HT1080 (cell line): ENCODE data around the gene MB. TPM values are rescaled to one million over a fixed set of nuclear protein-coding genes. Genes with fewer than 3 reads are reported as not detected.

Source experiments
- DNase-seq: peaks from one replicate; pipeline ENCODE4 v3.0.0-alpha.2; 2015; ENCODE audit warnings: low read depth
- total RNA-seq: library from RNA; depleted of rRNA; stranded (reverse); fragments of >200 nt; shearing (Covaris generic); gene quantifications from 2 replicates; pipeline ENCODE4 v1.2.3, GENCODE V29; 2014

MB gene
- total RNA-seq, 1 experiment from 2014 or later, result not detected

- no peak for DNase-seq
These were observed 1.5 kb upstream of the MB start for GRCh38 chr22:35618427-35619223.

GRCh38 chr22:35616043-35616442 lies 1.1 kb downstream of the MB start:
- no peak for DNase-seq

- no peak for DNase-seq
These were observed 2.0 kb downstream of the MB start for GRCh38 chr22:35615156-35615555.

- no peak for DNase-seq
These were observed 2.7 kb downstream of the MB start for GRCh38 chr22:35614404-35614803.

- DNase-seq, result no peak
These were observed 4.2 kb downstream of the MB start for GRCh38 chr22:35612903-35613302.

GRCh38 chr22:35611891-35612576 lies 5.1 kb downstream of the MB start:
- DNase-seq, result no peak

- no peak for DNase-seq
These were observed 5.8 kb downstream of the MB start for GRCh38 chr22:35611200-35611890.

- DNase-seq, result no peak
These were observed 6.4 kb downstream of the MB start for GRCh38 chr22:35610741-35611140.

- no peak for DNase-seq
These were observed 7.4 kb downstream of the MB start for GRCh38 chr22:35609761-35610160.

- DNase-seq, result no peak
These were observed 7.9 kb downstream of the MB start for GRCh38 chr22:35609261-35609660.

GRCh38 chr22:35608088-35608487 lies 9.0 kb downstream of the MB start:
- no peak for DNase-seq

- DNase-seq, result no peak
These were observed 10.2 kb downstream of the MB start for GRCh38 chr22:35606916-35607315.

GRCh38 chr22:35605851-35606481 lies 11.2 kb downstream of the MB start:
- no peak for DNase-seq

GRCh38 chr22:35605369-35605680 lies 11.8 kb downstream of the MB start:
- no peak for DNase-seq

- peak; percentile 40 for DNase-seq
These were observed 12.3 kb downstream of the MB start for GRCh38 chr22:35604621-35605368.

GRCh38 chr22:35601743-35602615 lies 15.2 kb downstream of the MB start:
- DNase-seq, result peak; percentile 66

- no peak for DNase-seq
These were observed 16.0 kb downstream of the MB start for GRCh38 chr22:35601013-35601580.

- no peak for DNase-seq
These were observed 16.7 kb downstream of the MB start for GRCh38 chr22:35600476-35600875.

GRCh38 chr22:35599364-35599763 lies 17.8 kb downstream of the MB start:
- DNase-seq, result no peak

GRCh38 chr22:35598396-35598710 lies 18.8 kb downstream of the MB start:
- no peak for DNase-seq
